Measurements from ENCODE around the gene BOLL.
"Not testable (repeated sequence)": the region's sequence is repeated elsewhere in the genome, so short reads cannot be mapped to it uniquely, and the experiment has no call there.

BOLL gene

GRCh38 chr2:197706839-197707207, 78.3 kb downstream of the BOLL start:
- DNase-seq (ENCODE audit: extremely low read depth, low read depth), result no peak
- TF ChIP-seq CTCF (IDR thresholded peaks at IDR 0.05; ENCODE audit: low read depth, low read length, missing control alignments), result no peak
- peak overlapping the region; percentile 94 for H3K4me3 ChIP-seq (replicated peaks; ENCODE audit: low read depth, low read length)

- no peak for TF ChIP-seq CTCF (IDR thresholded peaks at IDR 0.05; ENCODE audit: low read depth, low read length, missing control alignments)
- no peak for DNase-seq (ENCODE audit: extremely low read depth, low read depth)
Observed at GRCh38 chr2:197705912-197706838, 78.9 kb downstream of the BOLL start.

GRCh38 chr2:197705121-197705911, 79.8 kb downstream of the BOLL start, which contains the start of gene MARS2:
TSS of gene MARS2 (plus strand) at chr2:197705369. CDS start at chr2:197705406, 37 bp downstream.
- TF ChIP-seq CTCF (IDR thresholded peaks at IDR 0.05; ENCODE audit: low read depth, low read length, missing control alignments), result no peak
- peak within 1 kb of the TSS; percentile 94 for H3K4me3 ChIP-seq (replicated peaks; ENCODE audit: low read depth, low read length)
- DNase-seq (ENCODE audit: extremely low read depth, low read depth), result peak; percentile 70

More at GRCh38 chr2:197705912-197706838, 78.9 kb downstream of the BOLL start:
- H3K4me3 ChIP-seq (replicated peaks; ENCODE audit: low read depth, low read length), result peak overlapping the region; percentile 94

- H3K4me3 ChIP-seq (replicated peaks; ENCODE audit: low read depth, low read length), result peak overlapping the region; percentile 94
- DNase-seq (ENCODE audit: extremely low read depth, low read depth), result no peak
- no peak for TF ChIP-seq CTCF (IDR thresholded peaks at IDR 0.05; ENCODE audit: low read depth, low read length, missing control alignments)
Observed at GRCh38 chr2:197704434-197705120, 80.5 kb downstream of the BOLL start.

GRCh38 chr2:197700960-197701359, 84.2 kb downstream of the BOLL start:
- H3K4me3 ChIP-seq (replicated peaks; ENCODE audit: low read depth, low read length), result no peak overlapping the region
- DNase-seq (ENCODE audit: extremely low read depth, low read depth), result no peak
- no peak for TF ChIP-seq CTCF (IDR thresholded peaks at IDR 0.05; ENCODE audit: low read depth, low read length, missing control alignments)

- not testable (repeated sequence) for DNase-seq (ENCODE audit: extremely low read depth, low read depth); H3K4me3 ChIP-seq (replicated peaks; ENCODE audit: low read depth, low read length)
Observed at GRCh38 chr2:197699724-197700123, 85.4 kb downstream of the BOLL start.

GRCh38 chr2:197696571-197696970, 88.5 kb downstream of the BOLL start:
- DNase-seq (ENCODE audit: extremely low read depth, low read depth); H3K4me3 ChIP-seq (replicated peaks; ENCODE audit: low read depth, low read length): not testable (repeated sequence)

- not testable (repeated sequence) for H3K4me3 ChIP-seq (replicated peaks; ENCODE audit: low read depth, low read length); DNase-seq (ENCODE audit: extremely low read depth, low read depth)
Observed at GRCh38 chr2:197695971-197696370, 89.1 kb downstream of the BOLL start.

GRCh38 chr2:197695206-197695605, 89.9 kb downstream of the BOLL start:
- not testable (repeated sequence) for H3K4me3 ChIP-seq (replicated peaks; ENCODE audit: low read depth, low read length); DNase-seq (ENCODE audit: extremely low read depth, low read depth)

Measured in HFF-Myc (cell line).